ENCODE measurements around the gene LGALS3.
A peak's percentile ranks its signal among the peaks of the same experiment; 100 is the strongest.

LGALS3 gene

DNA sequence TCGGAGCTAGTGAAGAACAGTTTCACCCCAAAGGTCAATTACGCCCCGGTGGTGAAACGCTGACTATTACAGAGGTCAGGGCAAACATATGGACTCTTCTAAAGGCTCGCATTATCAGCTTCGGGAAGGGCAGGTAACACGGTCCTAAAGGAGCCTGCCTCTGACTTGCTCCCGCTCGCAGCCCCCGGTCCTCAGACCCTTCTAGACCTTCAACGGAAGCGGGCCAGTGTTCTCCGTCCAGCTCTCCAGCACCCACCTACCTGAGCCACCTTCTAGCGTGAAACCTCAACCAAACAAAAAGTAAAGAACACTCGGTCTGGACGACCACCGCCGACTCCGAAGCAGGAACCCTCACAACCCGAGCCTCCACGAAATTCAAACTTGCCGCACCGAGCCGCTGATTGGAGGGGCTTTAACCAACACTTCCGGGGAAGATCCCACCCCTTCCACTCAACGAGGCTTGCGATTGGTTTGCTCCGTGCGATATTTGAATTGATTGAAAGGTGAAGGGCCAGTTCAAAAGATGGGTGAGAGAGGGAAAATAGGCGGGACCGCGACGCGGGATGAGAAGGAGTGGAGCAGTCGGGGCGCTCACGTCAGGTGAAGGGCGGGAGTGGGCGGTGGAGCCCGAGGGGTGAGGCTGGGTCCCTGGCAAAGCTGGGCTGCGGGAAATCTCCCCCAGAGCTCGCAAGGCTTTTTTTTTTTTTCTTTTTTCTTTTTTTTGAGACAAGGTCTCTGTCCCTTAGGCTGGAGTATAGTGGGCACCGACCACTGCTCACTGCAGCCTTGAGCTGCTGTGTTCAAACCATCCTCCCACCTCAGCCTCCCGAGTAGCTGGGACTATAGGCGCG lies 62.4 kb downstream of the LGALS3 start, which contains the start of gene DLGAP5:
DLGAP5 (minus strand) TSS at position 383 of the 851 bp plus-strand sequence. CDS start 2,406 bp downstream, outside the sequence.
- peak; percentile 83 for DNase-seq (ENCODE audit: low read depth)

DNA sequence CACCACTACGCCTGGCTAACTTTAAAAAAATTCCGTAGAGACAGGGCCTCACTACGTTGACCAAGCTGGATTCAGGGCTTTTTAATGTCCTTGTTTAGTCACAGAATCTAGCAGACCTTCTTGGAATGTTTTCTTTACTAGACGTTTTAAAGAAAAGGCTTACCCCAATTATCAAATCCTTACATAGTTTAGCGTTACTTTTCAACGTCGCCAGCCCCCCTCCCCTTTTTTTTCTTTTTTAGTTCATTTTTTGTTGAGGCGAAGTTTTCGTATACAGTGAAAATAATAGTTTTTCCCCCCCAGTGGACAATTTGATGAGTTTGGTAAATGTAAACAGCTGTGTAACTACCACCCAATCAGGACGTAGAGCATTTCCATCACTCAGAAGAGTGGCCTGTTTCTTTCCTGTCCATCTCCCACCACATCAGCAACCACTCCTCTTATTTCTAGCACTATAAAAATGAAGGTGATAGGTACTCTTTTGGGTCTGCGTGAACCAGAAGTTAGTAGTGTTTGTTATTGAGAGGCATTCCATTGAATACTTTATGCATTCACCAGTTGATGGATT lies 63.1 kb downstream of the LGALS3 start:
- no peak for DNase-seq (ENCODE audit: low read depth)

DNA sequence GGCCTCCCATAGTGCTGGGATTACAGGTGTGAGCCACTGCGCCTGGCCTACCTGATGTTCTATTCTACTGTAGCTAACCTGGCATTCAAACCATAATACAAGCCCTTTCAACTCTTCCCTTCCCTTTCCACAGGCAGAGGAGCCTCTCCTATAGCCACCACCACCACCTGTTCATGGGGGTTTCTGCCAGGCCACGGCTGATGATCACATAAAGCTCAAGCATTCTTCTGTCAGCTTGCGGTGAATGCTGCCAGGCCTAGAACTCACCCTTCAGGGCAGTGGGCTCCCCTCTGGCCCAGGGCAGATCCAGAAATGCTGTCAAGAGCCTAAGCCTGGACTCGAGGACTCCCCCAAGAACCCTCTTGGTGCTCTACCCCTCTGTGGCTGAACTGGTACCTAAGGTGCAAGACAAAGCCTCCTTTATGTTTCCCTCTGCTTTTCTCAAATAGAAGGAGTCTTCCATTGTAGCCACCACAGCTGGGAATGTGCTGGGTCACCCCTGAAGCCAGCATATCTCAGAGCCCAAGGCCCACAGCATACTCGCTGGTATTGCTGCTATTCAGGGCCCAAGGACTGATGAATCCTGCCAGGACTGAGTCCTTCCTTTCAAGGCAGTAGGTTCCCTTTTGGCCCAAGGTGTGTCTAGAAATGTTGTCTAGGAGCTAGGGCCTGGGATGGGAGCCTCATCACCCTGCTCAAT lies 65.8 kb downstream of the LGALS3 start:
- DNase-seq (ENCODE audit: low read depth), result no peak
